Thoracic aorta (tissue), 2 donors: ENCODE measurements around the gene MEGF8. TPM values are rescaled to one million over a fixed set of nuclear protein-coding genes. Genes with fewer than 3 reads are reported as not detected.
A peak's percentile ranks its signal among the peaks of the same experiment; 100 is the strongest.

ENCODE experiments used
- ATAC-seq: fragments of 150-250 bp; one replicate; pipeline ENCODE4 v1.8.0; 2017; ENCODE audit warnings: low read depth; ENCODE audit not compliant: insufficient number of reproducible peaks, low FRiP score
- DNase-seq: peaks from one replicate; pipeline ENCODE4 v3.0.0-alpha.2; 2020; ENCODE audit warnings: low spot score
- H3K27ac ChIP-seq, 2 donors: fragments of 200-600 bp; sonication (generic); 1 replicate in 1 of 2; 2 replicates in 1 of 2; pipeline ENCODE4 v1.5.1; 2016; ENCODE audit warnings: mild to moderate bottlenecking in 2 of 2, moderate library complexity in 2 of 2
- H3K27me3 ChIP-seq: fragments of 200-600 bp; sonication (generic); replicated peaks from 2 replicates; pipeline ENCODE4 v1.6.0; 2016; ENCODE audit warnings: mild to moderate bottlenecking; ENCODE audit not compliant: insufficient read depth
- H3K36me3 ChIP-seq: fragments of 200-600 bp; sonication (generic); one replicate; pipeline ENCODE4 v1.5.1; 2016
- H3K4me1 ChIP-seq, 2 donors: fragments of 200-600 bp; sonication (generic); 1 replicate in 1 of 2; 2 replicates in 1 of 2; pipeline versions ENCODE4 v1.5.1 to v1.6.0; 2016; ENCODE audit warnings: low read depth in 2 of 2, mild to moderate bottlenecking in 1 of 2; ENCODE audit not compliant: control insufficient read depth in 1 of 2
- H3K4me3 ChIP-seq: fragments of 200-600 bp; sonication (generic); 2 replicates; pipeline ENCODE4 v1.5.1; 2016; ENCODE audit warnings: mild to moderate bottlenecking
- H3K9me3 ChIP-seq: fragments of 200-600 bp; sonication (generic); 2 replicates; pipeline ENCODE4 v1.5.1; 2016
- total RNA-seq, 2 donors: library from RNA; depleted of rRNA; stranded (reverse); fragments of >200 nt; gene quantifications; one replicate each; pipeline versions ENCODE4 v1.1.0 to v1.2.3, GENCODE V29; 2016
- TF ChIP-seq, protein P1 (sequence below): fragments of 200-600 bp; sonication (generic); IDR thresholded peaks from one replicate; pipeline ENCODE4 v1.5.1; 2019; ENCODE audit warnings: antibody characterized with exemption

The MEGF8 gene, protein sequence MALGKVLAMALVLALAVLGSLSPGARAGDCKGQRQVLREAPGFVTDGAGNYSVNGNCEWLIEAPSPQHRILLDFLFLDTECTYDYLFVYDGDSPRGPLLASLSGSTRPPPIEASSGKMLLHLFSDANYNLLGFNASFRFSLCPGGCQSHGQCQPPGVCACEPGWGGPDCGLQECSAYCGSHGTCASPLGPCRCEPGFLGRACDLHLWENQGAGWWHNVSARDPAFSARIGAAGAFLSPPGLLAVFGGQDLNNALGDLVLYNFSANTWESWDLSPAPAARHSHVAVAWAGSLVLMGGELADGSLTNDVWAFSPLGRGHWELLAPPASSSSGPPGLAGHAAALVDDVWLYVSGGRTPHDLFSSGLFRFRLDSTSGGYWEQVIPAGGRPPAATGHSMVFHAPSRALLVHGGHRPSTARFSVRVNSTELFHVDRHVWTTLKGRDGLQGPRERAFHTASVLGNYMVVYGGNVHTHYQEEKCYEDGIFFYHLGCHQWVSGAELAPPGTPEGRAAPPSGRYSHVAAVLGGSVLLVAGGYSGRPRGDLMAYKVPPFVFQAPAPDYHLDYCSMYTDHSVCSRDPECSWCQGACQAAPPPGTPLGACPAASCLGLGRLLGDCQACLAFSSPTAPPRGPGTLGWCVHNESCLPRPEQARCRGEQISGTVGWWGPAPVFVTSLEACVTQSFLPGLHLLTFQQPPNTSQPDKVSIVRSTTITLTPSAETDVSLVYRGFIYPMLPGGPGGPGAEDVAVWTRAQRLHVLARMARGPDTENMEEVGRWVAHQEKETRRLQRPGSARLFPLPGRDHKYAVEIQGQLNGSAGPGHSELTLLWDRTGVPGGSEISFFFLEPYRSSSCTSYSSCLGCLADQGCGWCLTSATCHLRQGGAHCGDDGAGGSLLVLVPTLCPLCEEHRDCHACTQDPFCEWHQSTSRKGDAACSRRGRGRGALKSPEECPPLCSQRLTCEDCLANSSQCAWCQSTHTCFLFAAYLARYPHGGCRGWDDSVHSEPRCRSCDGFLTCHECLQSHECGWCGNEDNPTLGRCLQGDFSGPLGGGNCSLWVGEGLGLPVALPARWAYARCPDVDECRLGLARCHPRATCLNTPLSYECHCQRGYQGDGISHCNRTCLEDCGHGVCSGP (N-terminal part only)
- 10 to 100 TPM; 19.5 to 24.4 TPM for total RNA-seq

DNA sequence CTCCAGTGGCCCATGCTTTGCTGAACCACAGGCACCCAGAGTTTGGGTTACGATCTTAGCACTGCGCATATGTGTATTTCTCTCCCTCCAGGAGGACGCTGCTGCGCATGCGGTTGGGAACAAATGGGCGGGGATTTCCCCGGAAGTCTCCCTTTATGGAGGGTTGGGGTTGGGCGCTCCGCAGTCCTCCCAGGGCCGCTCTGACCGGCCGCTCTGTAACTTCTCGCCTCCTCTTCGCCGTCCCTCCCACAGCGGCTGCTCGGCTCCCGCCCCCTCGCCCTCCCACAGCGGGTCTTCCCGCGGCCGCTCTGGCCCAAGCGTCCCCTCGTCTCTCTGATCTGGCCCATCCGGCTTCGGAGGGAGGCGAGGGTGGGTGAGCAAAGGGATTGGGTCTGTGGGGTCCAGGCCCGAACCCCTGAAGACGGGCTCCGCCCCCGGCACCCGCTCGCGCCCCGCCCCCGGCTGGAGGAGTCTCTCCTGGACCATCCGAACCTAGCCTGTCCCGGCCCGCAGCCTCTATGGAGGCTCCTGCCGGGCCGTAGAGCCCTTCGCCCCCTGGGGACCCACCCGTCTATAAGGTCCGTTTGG lies at the start of gene MEGF8:
Gene MEGF8, plus strand, starts transcription at position 328 of the 588 bp plus-strand sequence. CDS start 609 bp downstream, outside the sequence.
- Histone ChIP-seq H3K4me1 (peaks cover 11 to 34% of the 10 kb centered on the region in 2 donors), H3K4me3 (peak within 1 kb of the TSS; percentile 88), H3K36me3 (no peaks in the 10 kb centered on the region), H3K9me3 (no peaks in the 10 kb centered on the region), H3K27me3 (peaks cover 4% of the 10 kb centered on the region), H3K27ac (peak within 1 kb of the TSS in 1 of 2 donors; percentile 11)
- TF ChIP-seq, protein P1, sequence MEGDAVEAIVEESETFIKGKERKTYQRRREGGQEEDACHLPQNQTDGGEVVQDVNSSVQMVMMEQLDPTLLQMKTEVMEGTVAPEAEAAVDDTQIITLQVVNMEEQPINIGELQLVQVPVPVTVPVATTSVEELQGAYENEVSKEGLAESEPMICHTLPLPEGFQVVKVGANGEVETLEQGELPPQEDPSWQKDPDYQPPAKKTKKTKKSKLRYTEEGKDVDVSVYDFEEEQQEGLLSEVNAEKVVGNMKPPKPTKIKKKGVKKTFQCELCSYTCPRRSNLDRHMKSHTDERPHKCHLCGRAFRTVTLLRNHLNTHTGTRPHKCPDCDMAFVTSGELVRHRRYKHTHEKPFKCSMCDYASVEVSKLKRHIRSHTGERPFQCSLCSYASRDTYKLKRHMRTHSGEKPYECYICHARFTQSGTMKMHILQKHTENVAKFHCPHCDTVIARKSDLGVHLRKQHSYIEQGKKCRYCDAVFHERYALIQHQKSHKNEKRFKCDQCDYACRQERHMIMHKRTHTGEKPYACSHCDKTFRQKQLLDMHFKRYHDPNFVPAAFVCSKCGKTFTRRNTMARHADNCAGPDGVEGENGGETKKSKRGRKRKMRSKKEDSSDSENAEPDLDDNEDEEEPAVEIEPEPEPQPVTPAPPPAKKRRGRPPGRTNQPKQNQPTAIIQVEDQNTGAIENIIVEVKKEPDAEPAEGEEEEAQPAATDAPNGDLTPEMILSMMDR = peak; percentile 8
- DNase-seq = peak; percentile 91
- ATAC-seq = peak; percentile 95

DNA sequence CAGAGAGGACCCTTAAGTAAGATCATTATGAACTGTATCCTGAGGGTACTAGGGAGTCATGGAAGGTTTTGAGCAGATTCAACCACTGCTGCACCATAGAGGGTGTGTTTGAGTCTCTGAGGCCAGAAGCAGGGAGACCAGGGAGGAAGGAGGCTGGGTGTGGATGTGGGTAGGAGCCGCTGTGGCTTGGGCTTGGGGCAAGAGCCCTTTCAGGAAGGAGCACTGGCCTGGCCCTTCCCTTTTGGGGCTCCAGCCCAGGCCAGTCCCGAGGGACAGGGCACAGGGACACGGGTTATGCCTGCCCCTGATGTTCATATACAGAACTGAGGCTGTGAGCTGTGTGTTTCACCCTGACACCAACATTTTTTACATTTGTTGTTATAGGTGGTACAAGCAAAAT lies 49.2 kb upstream of the MEGF8 start:
- Histone ChIP-seq H3K9me3 (no peaks in the 10 kb centered on the region), H3K4me1 (peaks cover 43 to 74% of the 10 kb centered on the region in 2 donors), H3K27me3 (no peaks in the 10 kb centered on the region), H3K4me3 (no peak overlapping the region), H3K36me3 (peaks cover 30% of the 10 kb centered on the region), H3K27ac (peak overlapping the region; percentile 91 to 95)
- TF ChIP-seq, protein P1 = no peak
- no peak for ATAC-seq
- no peak for DNase-seq

DNA sequence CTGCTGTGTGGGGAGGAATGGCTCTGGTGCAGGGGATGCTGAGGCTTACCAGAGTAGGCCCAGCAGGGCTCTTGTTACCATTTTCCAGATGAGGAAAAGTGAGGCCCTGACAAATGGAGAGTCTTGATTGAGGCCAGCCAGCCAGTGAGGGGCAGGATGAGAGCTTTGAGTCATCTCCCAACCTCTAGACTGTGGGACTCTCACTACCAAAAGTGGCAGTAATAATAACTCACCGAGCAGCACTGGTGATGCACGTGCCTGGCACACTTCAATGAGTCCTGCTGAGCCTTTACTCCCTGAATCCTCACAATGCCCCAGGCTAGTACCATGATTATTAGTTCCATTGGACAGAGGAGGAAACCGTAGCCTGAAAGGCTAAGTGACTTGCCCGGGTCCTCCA lies 48.6 kb upstream of the MEGF8 start:
- DNase-seq = no peak
- TF ChIP-seq, protein P1 = no peak
- Histone ChIP-seq H3K4me1 (peaks cover 46 to 74% of the 10 kb centered on the region in 2 donors), H3K27me3 (no peaks in the 10 kb centered on the region), H3K27ac (peak overlapping the region; percentile 91 to 95), H3K36me3 (peaks cover 30% of the 10 kb centered on the region), H3K9me3 (no peaks in the 10 kb centered on the region), H3K4me3 (no peak overlapping the region)
- ATAC-seq = no peak

DNA sequence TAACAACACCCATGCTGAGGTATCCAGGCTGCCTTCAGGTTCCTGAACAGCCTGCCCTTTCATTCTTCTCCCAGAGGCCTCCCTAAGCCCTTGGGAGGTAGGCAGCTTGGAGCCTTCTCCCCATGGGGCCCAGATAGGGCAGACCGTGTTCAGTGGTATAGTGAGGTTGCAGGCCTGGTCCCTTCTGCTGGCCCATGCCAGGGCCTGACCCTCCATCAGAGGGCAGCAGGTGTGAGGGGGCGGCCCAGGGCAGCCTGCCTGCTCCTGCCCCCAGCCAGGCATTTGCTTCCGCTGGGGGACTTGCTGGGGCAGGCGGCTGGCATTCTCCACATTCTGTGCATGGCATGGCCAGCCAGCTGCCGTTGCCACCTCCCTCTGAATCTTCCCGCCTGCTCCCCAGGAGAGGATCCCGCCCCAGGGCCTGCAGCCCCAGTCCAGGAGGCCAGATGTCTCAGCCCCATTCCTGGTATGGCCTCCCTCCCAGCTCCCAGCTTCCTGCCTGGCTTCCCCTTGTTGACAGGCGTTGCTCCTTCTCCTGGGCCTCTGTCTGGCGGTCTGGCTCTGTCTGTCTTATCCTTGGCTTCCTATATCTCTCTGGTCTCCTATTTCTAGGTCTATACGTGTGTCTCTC lies 47.5 kb upstream of the MEGF8 start:
- peak overlapping the region; percentile 81 for H3K4me3 ChIP-seq
- H3K27ac ChIP-seq = peak overlapping the region; percentile 91 to 95
- no peaks in the 10 kb centered on the region for H3K9me3 ChIP-seq
- H3K27me3 ChIP-seq = no peaks in the 10 kb centered on the region
- ATAC-seq (no peak), DNase-seq (no peak)
- peaks cover 55 to 77% of the 10 kb centered on the region in 2 donors for H3K4me1 ChIP-seq
- H3K36me3 ChIP-seq = peaks cover 25% of the 10 kb centered on the region
- TF ChIP-seq, protein P1 = no peak
